GM21529 (cell line): Measurements from ENCODE around the gene SGSM2.
A peak's percentile ranks its signal among the peaks of the same experiment; 100 is the strongest.

Experiments used
- ATAC-seq: cut with Tn5 transposase; IDR thresholded peaks from one replicate; pipeline ENCODE4 v1.9.1; 2021; ENCODE audit not compliant: unreplicated experiment

Gene SGSM2

GRCh38 chr17:2397247-2398171 lies 60.2 kb downstream of the SGSM2 start:
- ATAC-seq: no peak

DNA sequence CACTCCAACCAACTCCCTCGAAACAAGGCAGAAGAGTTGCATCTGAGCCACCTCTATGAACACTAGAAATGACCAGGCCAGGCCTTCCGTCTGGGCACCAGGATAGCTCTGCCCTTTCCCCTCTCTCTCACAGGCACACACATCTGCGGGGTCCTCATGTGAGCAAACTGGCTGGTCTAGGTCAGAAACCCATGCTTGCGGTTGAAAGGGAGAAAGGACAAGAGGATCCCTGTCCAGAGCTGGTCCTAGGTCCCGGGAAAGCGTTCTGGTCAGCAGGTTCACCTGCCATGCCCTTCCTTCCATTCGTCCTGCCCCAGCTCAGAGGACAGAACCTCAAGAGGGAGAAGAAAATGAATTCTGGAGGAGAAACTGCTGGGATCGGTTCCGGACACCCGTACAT lies 60.9 kb downstream of the SGSM2 start:
- ATAC-seq: no peak

DNA sequence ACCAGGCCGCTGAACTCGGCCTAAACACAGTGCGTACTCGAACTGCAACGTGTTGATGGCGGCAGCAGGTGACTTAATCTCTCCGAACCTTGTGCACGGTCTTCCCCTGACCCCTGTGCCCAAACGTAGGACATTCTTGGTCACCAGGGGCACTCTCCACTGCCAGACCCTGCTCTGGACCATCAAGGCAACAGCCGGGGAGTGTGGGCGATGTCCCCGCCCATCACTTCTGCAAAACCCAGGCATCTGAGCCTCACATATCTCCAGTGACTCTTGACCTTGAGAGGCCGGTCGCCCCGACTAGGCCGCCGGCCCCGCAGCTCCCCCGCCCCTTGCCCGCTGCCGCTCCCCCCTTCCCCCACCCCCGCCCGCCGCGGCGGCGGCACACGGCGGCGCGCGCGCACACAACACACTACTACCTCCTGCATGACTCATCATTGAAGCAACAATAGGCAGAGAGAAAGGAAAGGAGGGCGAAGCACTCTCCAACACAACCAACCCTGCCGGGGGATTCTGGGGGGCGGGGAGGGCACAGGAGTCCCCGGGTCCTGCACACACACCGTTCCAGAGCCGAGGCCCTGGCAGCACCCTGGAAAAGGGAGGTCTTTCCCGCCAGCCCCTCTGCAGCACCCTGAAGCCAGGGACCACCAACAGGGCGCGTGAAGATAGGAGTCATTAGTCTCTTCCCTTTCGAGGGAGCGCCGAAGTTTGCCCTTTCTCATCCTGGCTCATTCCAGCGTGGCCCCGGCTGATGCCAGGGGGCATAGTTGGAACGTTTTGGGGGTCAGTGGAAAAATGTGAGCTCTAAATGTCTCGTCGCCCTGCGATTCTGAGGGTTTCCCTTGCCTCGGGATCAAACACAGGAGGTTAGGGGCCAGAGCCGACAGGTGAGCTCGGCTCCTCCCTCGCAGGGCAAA lies 61.6 kb downstream of the SGSM2 start:
- ATAC-seq: no peak

- ATAC-seq: peak; percentile 37
Measured at GRCh38 chr17:2399572-2400473, 62.5 kb downstream of the SGSM2 start.

GRCh38 chr17:2400474-2400866 lies 63.2 kb downstream of the SGSM2 start:
- no peak for ATAC-seq

GRCh38 chr17:2400877-2401425 lies 63.6 kb downstream of the SGSM2 start, which contains the start of gene MNT:
TSS of gene MNT (minus strand) at chr17:2401060. CDS start at chr17:2400712, 348 bp downstream.
- ATAC-seq: peak; percentile 25

DNA sequence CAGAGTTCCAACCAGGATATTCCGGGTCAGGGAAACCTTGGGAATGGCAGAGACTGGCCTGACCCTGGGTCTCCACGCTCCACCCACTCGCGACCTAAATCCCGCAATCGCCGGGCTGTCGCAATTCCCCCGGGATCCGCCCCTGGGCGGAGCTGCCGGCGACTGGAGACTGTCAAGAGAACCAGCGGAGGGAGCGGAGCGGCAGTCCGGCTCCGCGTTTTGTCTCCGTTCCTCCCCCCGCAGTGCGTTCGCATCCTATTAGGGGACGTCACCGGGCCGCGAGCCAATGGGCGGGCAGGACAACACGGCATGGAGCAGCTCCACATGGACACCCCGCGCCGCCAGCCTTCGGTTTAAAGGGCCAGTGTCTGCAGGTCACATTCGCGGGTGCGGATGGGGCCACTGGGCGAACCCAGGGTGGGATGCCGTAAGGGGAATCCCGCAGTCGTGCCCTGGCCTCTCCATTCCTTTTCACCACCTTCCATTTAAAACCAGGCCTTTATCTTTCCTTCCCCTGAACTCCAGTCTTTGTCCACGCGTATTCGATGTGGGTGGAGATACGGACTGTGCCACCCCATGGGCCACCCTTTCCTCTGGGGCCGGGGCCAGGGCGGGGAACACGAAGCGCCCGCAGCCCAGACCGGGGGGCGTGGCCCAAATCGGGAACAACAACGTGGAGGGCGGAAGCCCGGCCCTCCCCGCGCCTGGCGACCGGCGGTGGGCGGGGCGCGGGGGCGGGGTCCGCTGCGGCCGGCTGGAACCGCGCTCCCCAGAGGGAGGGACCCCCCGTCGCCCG lies 64.3 kb downstream of the SGSM2 start:
- ATAC-seq: peak; percentile 42

DNA sequence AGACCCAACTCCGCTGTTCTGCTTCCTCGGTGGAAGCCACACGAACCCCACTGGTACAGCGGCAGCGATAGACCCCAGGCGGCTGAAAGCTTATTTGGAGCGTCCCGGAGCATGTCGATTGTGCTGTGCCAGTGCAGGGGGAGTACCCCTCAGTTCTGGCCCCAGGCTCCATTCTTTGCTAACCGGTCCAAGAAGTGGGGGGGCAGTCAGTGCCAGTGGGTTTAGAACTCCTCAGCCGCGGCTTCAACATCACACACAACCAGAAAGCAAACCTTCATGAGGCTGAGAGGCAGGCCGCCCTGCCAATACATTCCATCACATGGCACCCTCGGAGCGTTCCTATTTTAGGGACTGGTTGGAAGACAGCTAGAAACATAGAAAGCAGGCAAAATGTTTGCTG lies 65.2 kb downstream of the SGSM2 start:
- ATAC-seq: no peak

DNA sequence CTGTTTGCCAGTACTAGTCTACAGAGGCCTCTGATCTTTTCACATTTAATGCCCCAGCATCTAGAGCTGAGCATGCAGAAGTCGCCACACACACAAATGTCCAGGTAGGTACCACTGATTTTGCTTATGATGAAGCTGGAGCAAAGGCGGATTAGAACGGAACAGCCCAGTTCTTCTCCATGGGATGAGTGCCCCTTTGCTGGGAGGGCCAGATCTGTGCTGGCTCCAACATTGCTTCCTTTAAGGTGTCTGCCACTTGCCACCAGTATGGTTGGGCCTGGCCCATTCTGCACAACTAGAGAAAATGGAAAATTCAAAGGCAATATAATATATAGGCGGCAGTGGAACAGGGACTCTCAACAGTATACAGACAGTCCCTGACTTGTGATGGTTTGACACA lies 65.7 kb downstream of the SGSM2 start:
- no peak for ATAC-seq

- no peak for ATAC-seq
Measured at GRCh38 chr17:2405247-2405926, 68.1 kb downstream of the SGSM2 start.

- no peak for ATAC-seq
Measured at GRCh38 chr17:2406271-2406902, 69.1 kb downstream of the SGSM2 start.

DNA sequence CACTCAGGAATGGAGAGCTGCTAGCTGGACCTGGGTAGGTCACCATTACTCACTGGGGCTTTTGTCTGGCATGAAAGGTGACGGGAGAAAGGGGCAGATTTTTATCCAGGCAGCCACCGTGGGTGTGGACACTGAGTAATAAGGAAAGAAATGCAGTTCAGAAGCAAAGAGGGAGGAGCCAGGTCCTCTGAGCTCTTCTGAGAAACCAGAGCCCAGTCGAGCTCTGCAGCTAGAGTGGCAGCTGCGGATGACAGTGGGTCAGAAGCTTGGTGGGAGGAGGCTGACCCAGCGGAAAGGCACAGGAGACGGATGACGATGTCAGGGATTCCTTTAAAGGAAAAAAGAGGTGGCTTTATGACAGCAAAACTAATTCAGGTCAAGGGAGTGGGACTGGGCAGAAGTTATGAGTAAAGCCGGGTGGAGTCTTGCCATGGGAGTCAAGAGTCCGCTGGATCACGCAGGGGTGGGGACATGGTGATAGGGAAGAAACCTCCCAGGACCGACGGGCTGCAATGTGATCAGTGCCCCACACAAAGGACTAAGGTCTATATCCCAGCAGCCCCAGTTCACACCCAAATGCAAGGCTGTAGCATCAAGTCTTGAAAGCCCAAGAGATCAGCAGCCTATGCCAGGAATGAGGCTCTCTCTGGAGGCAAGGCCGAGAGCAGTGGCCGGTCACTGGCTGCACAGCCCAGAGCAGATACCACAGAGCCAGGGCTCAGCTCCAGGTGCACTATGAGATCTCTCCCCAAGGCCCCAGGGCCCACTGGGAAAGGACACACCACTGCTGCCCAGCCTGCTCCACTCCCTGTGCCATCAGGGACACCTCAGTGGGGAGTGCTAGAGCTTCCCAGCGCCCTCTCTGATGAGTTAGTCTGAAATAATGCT lies 69.8 kb downstream of the SGSM2 start:
- ATAC-seq: no peak

DNA sequence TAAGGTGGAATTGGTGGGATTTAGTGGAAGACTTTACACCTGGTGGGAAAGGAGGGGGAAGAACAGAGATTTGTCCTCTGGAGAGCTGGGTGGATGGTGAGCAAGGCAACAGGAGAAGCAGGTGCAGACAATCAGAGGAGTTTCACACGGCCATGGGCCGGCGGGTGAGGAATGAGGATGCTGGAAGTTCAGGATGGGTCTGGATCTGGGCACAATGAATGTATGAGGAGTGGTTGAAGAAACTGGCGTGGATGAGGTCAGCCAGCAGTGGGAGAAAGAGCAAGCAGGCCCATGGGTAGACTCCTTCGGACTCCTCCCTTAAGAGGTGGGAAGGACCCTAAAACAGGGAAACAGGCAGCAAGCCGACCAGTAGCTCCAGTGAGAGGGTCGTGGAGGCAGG lies 73.7 kb downstream of the SGSM2 start:
- ATAC-seq: no peak

- no peak for ATAC-seq
Measured at GRCh38 chr17:2412561-2413021, 75.3 kb downstream of the SGSM2 start.

DNA sequence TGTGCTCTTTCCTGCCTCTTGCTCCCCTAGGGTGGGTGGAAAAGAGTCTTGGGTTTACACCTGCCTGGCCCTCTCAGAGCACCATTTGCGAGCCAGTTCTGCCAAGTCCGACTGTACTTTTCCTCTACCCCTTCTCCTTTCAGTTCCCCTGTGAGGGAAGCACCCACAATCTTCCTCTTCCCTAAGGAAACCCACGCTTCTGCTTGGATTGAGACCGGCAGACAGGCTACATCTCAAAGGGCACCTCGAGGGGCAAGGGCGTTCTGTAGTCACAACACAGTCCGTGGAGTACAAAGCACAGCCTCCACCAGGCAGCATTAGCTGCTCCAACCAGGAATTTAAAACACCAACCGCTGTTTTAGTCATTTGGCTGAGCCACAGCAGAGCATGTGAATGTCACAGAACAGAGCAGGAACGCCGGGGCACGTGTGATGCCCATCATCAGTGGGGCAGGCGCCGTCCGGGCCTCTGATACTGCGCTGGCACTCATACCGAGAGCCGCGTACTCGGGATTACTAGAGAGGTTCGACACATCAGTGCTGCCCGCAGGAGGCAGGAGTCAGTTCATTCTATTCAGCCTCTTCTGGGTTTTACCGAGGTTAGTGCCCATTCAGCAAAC lies 77.3 kb downstream of the SGSM2 start:
- no peak for ATAC-seq

DNA sequence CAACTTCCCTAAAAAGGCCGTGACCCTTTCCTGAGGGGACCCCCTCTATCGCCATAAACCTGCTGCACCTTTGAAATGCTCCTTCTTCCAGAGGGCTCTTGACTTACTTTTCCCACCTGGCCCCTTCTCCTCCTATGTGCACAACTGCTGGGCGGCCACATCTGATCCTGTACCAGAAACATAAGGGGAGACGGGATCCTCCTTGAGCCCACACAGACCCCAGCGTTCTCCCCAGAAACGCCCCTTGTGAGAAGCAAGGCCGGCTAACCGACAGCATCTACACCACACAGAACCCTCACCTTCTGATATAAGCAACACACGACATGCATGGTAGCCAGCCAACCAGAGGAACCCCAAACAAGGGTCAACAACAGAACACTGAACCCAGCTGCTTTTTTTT lies 77.8 kb downstream of the SGSM2 start:
- no peak for ATAC-seq
